GM12878 (cell line): ENCODE results near the gene GRIK5. TPM values are rescaled to one million over a fixed set of nuclear protein-coding genes. Genes with fewer than 3 reads are reported as not detected.
A peak's percentile ranks its signal among the peaks of the same experiment; 100 is the strongest.

Source experiments
- BACH1 ChIP-seq: fragments of 450-650 bp; IDR thresholded peaks from 2 replicates; pipeline ENCODE4 v1.6.1; 2017; ENCODE audit warnings: mild to moderate bottlenecking, borderline replicate concordance
- BHLHE40 ChIP-seq, 2 experiments: fragments of 450-650 bp in 1 of 2; IDR thresholded peaks; 2 replicates each; pipeline ENCODE4 v1.6.1; 2011 to 2017; ENCODE audit warnings: low read depth in 2 of 2, borderline replicate concordance in 1 of 2, improper control_type of control experiment in 1 of 2, low read length in 1 of 2, mild to moderate bottlenecking in 1 of 2
- CBX5 ChIP-seq: sonication (generic); IDR thresholded peaks from 2 replicates; pipeline ENCODE4 v1.6.1; 2016; ENCODE audit warnings: low read depth, moderate library complexity, mild to moderate bottlenecking, inconsistent platforms
- CHD2 ChIP-seq: IDR thresholded peaks from 2 replicates; pipeline ENCODE4 v1.6.1; 2011; ENCODE audit warnings: low read depth, low read length, improper control_type of control experiment, borderline replicate concordance
- CREB1 ChIP-seq: IDR thresholded peaks from 2 replicates; pipeline ENCODE4 v1.6.1; 2012; ENCODE audit warnings: low read depth, mild to moderate bottlenecking, inconsistent platforms
- EGR1 ChIP-seq, 2 experiments: IDR thresholded peaks; 1 replicate in 1 of 2; 2 replicates in 1 of 2; pipeline ENCODE4 v1.6.1; 2011 to 2012; ENCODE audit warnings: low read depth in 2 of 2, low read length in 2 of 2, borderline replicate concordance in 1 of 2, mild to moderate bottlenecking in 1 of 2, moderate library complexity in 1 of 2
- HDGF ChIP-seq: fragments of 450-650 bp; IDR thresholded peaks from 2 replicates; pipeline ENCODE4 v1.6.1; 2016; ENCODE audit warnings: antibody characterized with exemption
- IRF5 ChIP-seq: fragments of 450-650 bp; IDR thresholded peaks from 2 replicates; pipeline ENCODE4 v1.6.1; 2017; ENCODE audit warnings: borderline replicate concordance
- KAT2A ChIP-seq: conservative IDR thresholded peaks from 2 replicates; pipeline ENCODE4 v1.6.1; 2011; ENCODE audit warnings: low read depth, low read length; ENCODE audit not compliant: control insufficient read depth
- MLLT1 ChIP-seq: fragments of 450-650 bp; IDR thresholded peaks from 2 replicates; pipeline ENCODE4 v1.6.1; 2016; ENCODE audit warnings: mild to moderate bottlenecking
- NR2F1 ChIP-seq: fragments of 450-650 bp; conservative IDR thresholded peaks from 2 replicates; pipeline ENCODE4 v1.6.1; 2017; ENCODE audit warnings: mild to moderate bottlenecking
- PML ChIP-seq: IDR thresholded peaks from 2 replicates; pipeline ENCODE4 v1.6.1; 2012; ENCODE audit warnings: low read length, inconsistent platforms
- POLR2AphosphoS2 ChIP-seq: IDR thresholded peaks from 2 replicates; pipeline ENCODE4 v1.6.1; 2011; ENCODE audit warnings: low read depth, mild to moderate bottlenecking, low read length, improper control_type of control experiment, moderate library complexity
- RELB ChIP-seq: fragments of 450-650 bp; IDR thresholded peaks from 2 replicates; pipeline ENCODE4 v1.6.1; 2017; ENCODE audit warnings: low read depth, mild to moderate bottlenecking, moderate library complexity
- SMAD5 ChIP-seq: IDR thresholded peaks from 2 replicates; pipeline ENCODE4 v1.6.1; 2016; ENCODE audit warnings: antibody characterized with exemption, low read depth
- SUZ12 ChIP-seq: fragments of 200-600 bp; sonication (generic); IDR thresholded peaks from one replicate; pipeline ENCODE4 v1.6.1; 2018; ENCODE audit warnings: antibody characterized with exemption, mild to moderate bottlenecking; ENCODE audit not compliant: unreplicated experiment
- TAF1 ChIP-seq: IDR thresholded peaks from 2 replicates; pipeline ENCODE4 v1.6.1; 2011; ENCODE audit warnings: mild to moderate bottlenecking, low read depth, low read length, borderline replicate concordance
- TCF12 ChIP-seq: IDR thresholded peaks from 2 replicates; pipeline ENCODE4 v1.6.1; 2011; ENCODE audit warnings: low read depth, mild to moderate bottlenecking, low read length
- ZNF24 ChIP-seq: fragments of 450-650 bp; IDR thresholded peaks from 2 replicates; pipeline ENCODE4 v1.6.1; 2017; ENCODE audit warnings: antibody characterized with exemption, mild to moderate bottlenecking
- ZNF687 ChIP-seq: fragments of 450-650 bp; IDR thresholded peaks from 2 replicates; pipeline ENCODE4 v1.6.1; 2017; ENCODE audit warnings: mild to moderate bottlenecking, moderate library complexity
- polyA plus RNA-seq, 11 experiments: library from polyadenylated mRNA; depleted of rRNA in 4 of 11; unstranded in 6 of 11; stranded (reverse) in 5 of 11; fragments of >200 nt; fragmentation: Nextera tagmentation in 4 of 11; fragmentation: Illumina TruSeq in 1 of 11; extraction: Ambion mirVana in 4 of 11; extraction: Trizol in 1 of 11; gene quantifications; 1 replicate in 1 of 11; 2 replicates in 10 of 11; pipeline versions ENCODE4 v1.2.1 to v1.2.3, GENCODE V29; 2011 to 2016; ENCODE audit warnings: inconsistent platforms in 2 of 11, missing spikeins in 2 of 11, low read depth in 1 of 11
- total RNA-seq, 4 experiments: library from RNA; depleted of rRNA in 3 of 4; stranded (reverse); fragments of >200 nt in 3 of 4; fragmentation: Illumina TruSeq in 1 of 4; extraction: Trizol in 1 of 4; gene quantifications; 2 replicates each; pipeline versions ENCODE4 v1.2.1 to v1.2.3, GENCODE V29; 2013 to 2021

GRIK5 gene
- total and polyA plus RNA-seq, 10 of the 15 experiments (the other 5 are each of a cell fraction or from before 2014, with no cell fraction given) = 0.03 to 0.23 (median 0.07) TPM; not detected in 3

- TF ChIP-seq KAT2A (no peak), SUZ12 (no peak), HDGF (peak; percentile 86), BHLHE40 (IDR thresholded peaks at IDR 0.05; ENCODE audit: borderline replicate concordance in 1 of 2, low read depth in 2 of 2, low read length in 1 of 2) (peak; percentile 10 to 64; a peak in 1 of 4 replicates), IRF5 (no peak), RELB (no peak), ZNF687 (no peak), ZNF24 (no peak), EGR1 (IDR thresholded peaks at IDR 0.05; ENCODE audit: borderline replicate concordance in 1 of 2, low read depth in 2 of 2, low read length in 2 of 2) (no peak), SMAD5 (no peak), CREB1 (peak; percentile 50; the same call in 1 of the 2 replicates), BACH1 (no peak), MLLT1 (peak; percentile 49; the same call in 1 of the 2 replicates), PML (no peak), NR2F1 (no peak), POLR2AphosphoS2 (peak; percentile 30; the same call in 1 of the 2 replicates), TAF1 (no peak), TCF12 (no peak), CBX5 (no peak), CHD2 (0 out of 2 replicates have a peak, but pooled peaks have one; percentile 35)
These were observed 38.8 kb upstream of the GRIK5 start (continued) for GRCh38 chr19:42108527-42109389.
